DMS53 (cell line): ENCODE data around the gene JPT2.
A peak's percentile ranks its signal among the peaks of the same experiment; 100 is the strongest.

ENCODE experiments used
- DNase-seq: peaks from one replicate; lab custom pipeline; 2025; lab: John Stamatoyannopoulos, UW

The JPT2 gene

DNA sequence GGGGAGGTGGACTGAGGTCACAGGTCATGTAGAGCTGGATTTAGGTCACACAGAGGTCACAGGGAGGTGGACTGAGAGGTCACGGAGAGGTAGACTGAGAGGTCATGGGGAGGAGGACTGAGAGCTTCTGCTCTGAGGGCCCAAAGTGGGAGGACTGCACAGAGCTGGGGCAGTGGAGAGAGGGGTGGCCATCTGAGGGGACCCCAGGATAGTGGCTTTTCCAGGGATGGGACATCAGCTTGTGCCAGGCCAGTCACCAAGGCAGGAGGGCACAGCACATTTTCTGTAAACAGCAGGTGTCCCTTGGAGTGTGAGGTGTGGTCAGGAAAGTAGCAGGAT is 26.1 kb upstream of the JPT2 start:
- DNase-seq, result no peak

DNA sequence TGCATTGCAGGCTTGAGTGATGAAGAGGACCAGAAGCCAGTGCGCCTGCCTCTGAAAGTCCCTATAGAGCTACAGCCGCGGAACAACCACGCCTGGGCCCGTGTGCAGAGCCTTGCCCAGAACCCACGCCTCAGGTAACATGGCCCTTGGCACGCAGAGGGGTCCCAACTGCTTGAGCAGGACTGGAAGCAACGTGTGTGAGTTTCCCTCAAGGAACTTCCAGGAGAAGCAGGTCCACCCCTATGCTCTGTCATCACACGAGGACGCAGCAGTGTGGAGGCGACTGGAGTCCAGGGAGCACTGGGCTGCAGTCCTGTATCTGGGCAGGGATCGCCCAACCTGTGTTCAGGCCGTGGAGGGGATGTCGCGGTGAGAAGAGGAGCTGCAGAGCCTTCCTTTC is 25.1 kb upstream of the JPT2 start:
- no peak for DNase-seq

DNA sequence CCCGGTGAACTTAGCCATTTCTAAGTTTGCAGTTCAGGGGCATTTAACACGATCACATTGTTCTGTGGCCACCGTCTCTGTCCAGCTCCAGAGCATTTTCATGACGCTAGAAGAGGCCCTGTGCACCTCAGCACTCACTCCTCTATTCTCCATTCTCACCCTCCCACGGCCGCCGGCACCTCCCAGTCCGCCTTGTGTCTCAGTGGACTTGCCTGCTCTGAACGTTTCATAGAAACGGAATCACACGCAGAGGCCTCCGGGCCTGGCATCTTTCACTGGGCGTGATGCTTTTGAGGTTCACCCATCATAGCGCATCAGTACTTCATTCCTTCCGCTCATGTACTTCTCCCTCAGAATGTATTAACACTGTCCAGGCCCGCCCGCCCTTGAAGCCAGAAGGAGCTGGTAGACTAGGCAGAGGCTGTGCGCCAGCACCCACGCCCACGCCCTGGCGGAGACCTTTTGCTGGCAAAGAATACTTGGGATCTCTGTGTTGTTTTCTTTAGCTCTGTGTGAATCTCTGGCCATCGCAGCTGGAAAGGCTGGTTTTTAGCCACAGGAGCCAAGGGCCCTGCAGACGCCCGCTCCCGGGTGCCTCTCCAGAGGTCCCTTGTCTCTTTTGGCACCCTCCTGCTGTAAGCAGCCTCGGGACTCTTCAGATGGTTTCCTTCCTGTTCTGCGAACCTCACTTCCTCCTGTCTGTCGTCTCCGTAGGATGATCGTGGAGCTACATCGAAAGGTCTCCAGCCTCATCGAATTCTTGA is 23.4 kb upstream of the JPT2 start:
- no peak for DNase-seq

DNA sequence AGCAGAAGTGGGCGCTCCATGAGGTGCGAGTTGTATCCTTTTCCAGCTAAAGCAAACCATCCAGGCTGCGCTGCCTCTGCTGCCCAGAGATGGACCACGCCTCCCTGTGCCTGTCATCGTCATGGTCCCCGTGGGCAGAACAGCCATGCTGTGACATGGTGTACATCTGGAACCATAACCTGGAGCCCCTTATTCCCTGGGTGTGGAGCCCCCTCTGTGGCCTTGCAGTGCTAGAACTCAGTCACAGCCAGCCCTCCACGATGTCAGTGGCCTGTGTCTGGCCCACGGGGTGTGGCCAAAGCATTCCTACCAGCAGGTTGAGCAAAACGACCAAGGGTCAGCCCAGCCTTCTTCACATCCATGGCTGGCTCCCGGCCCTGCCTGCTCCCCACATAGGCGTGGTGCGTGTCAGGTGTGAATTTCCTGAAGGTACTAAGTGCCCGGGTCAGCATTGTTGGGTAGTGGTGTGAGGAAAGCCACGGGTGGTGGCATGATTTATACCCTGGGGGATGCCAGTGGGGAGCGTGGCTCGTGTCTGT is 22.7 kb upstream of the JPT2 start:
- DNase-seq, result no peak

DNA sequence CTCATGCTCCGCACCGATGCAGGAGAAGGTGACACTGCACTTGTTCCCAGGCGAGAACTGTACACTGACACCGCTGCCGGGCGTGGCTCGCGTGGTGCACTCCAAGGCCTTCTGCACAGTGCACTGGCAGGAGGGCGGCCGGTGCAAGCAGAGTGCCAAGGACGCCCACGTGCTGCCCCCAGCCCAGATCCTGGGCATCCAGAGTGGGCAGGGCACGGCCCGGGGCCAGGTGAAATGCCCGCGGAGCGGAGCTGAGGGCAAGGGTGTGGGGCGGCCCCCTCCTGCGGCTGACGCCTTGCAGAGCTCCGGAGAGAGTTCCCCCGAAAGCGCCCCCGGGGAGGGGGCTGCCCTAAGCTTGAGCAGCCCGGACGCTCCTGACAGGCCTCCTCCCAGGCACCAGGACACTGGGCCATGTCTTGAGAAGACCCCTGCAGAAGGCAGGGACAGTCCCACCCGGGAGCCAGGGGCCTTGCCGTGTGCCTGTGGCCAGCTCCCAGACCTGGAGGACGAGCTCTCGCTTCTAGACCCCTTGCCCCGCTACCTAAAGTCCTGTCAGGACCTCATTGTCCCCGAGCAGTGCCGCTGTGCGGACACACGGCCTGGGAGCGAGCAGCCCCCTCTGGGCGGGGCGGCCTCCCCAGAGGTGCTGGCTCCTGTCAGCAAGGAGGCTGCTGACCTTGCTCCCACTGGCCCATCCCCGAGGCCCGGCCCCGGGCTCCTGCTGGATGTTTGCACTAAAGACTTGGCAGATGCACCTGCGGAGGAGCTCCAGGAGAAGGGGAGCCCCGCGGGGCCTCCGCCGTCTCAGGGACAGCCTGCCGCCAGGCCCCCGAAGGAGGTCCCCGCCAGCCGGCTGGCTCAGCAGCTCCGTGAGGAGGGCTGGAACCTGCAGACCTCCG is 21.9 kb upstream of the JPT2 start:
- DNase-seq, result no peak

DNA sequence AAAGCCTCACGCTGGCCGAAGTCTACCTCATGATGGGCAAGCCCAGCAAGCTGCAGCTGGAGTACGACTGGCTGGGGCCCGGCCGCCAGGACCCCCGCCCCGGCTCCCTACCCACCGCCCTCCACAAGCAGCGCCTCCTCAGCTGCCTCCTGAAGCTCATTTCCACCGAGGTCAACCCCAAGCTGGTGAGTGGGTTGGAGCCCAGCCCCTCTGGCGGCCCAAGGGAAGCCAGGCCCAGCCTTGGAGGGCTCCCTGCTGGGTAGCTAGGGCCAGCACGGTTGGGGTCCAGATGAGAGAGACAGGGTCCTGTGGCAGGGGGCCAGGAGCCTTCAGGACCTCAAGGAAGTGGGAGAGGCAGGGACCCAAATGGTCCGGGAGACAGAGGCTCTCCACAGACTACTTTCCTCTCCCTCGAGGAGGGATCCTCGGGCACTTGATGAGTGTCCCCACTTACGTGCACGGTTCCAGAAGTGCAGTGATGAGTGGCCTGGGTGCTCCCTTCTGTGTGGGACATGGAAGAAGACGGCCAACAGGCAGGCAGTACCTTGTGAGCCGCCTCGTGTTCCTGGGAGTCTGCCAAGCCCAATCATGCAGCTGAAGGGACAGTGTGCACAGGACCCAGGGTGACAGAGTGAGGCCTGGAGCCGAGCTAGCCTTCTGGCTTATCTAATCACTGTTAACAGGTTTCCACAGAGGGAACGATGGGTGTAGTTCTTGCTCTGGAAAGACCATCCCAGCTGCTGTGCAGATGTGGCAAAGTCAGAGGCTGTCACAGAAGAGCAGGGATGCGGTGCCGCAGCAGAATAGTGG is 21.1 kb upstream of the JPT2 start:
- no peak for DNase-seq

DNA sequence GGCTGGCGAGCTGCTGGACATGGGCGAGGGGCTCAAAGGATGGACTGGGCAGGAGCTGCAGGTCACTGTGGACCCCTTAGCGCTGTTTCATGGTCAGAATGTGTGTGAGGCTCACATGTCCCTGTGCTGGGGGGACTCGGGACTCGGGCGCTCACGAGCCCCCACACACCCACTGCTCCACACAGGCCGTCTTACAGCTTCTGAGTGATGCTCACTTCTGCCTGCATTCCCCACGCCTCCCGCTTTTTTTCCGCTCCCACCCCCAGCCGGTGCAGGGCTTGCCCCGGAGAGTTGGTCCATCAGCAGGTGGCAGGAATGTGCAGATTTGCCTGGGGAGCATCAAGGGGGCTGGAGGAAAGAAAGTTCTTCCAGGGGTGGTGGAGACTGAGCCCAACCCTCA is 20.2 kb upstream of the JPT2 start:
- no peak for DNase-seq

DNA sequence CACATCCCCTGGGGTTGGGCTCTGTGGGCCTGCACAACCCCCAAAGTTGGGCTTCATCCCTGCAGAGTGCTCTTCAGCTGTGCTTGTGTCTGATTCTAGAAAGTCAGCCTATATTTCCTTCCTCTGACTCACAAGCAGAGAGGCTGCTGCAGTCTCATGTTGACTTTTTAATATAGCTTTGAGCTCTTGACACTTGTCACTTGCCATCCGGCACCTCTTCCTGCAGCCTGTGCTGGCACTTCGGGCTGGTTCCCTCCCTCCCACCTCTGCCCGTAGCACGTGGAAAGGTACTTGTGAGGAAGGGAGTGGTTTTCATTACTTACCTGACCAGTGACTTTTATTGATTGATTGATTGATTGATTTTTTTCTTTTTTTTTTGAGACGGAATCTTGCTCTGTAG is 19.0 kb upstream of the JPT2 start:
- peak; percentile 19 for DNase-seq

DNA sequence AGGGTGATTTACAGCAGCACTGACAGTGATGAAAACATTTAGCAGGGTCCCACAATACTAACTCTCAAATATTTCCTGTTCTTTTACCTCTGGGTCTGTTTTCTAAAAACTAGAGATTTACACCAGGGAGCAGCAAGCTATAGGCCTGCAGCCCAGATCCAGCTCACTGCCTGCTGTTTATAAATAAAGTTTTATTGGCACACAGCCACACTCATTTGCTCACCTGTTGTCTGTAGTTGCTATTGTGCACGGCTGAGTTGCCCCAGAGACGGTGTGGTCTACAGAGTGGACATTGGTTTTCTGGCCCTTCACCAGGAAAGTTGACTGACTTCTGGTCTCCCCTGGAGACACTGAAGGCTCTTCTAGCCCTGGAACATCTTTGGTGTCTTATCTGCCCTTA is 16.3 kb upstream of the JPT2 start:
- DNase-seq, result no peak

DNA sequence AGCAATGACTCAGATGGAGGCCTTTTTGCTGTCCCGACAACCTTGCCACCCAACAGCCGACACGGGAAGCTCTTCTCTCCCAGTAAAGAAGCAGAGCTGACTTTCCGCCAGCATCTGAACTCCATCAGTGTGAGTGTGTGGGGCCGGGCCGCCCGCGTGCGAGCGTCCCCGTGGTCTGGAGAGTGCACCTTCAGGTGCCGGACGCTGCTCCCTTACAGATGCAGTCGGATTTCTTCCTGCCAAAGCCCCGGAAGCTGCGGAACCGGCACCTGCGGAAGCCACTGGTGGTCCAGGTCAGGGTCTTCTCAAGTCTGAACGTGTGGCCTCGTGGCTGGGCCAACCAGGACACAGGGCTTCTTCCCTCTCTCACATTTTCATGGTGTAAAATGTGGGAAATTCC is 15.5 kb upstream of the JPT2 start:
- no peak for DNase-seq

DNA sequence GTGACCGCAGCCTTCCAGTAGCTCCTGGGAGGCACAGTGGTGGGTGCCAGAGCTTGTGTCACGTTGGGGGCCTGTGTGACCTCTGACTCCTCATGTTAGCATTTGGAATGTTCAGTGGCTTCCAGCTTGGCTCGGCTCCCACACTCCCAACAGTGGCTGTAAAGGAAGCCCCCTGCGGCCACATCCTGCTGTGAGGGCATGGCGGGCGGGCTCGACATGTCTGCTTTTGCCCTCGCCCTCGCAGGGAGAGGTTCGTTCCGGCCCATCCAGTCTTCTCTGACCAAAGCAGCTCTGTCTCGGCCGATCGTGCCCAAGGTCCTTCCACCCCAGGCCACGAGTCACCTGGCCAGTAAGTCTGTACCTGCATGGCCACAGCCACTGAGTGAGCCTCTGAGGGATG is 12.2 kb upstream of the JPT2 start:
- DNase-seq, result no peak

DNA sequence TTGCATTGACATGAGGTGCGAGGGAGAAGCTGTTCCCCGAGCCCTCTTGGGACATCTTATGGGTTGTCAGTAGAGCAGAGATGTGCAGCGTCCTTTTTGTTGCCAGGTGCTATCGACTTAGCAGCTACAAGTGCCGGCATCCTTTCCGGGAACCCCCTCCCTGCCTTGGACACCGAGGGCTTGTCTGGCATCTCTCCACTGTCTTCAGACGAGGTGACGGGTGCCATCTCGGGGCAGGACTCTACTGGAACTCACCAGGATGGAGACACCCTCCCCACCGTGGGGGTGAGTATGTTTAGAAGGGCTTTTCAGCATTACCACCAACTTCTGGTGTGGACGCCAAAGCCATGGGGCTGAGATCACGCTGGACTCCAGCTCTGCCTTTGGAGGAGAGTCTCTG is 11.8 kb upstream of the JPT2 start:
- DNase-seq, result no peak

DNA sequence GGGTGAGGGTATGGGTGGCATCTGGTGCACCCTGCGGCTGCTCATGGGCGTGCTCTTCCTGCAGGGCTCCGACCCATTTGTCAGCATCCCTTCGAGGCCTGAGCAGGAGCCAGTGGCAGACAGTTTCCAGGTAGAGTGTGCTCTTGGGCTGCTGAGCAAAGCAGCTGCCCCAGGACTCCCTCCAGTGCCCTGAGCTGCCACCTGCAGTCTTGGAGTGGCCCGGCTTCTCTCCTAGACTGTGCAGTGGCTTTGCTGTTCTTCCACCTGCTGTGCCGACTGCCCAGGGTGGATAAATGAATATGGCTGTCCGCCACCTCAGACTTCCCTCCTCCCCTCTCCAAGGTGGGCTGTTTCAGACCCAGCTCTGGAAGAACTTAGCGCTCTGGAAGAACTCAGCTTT is 10.8 kb upstream of the JPT2 start:
- no peak for DNase-seq

DNA sequence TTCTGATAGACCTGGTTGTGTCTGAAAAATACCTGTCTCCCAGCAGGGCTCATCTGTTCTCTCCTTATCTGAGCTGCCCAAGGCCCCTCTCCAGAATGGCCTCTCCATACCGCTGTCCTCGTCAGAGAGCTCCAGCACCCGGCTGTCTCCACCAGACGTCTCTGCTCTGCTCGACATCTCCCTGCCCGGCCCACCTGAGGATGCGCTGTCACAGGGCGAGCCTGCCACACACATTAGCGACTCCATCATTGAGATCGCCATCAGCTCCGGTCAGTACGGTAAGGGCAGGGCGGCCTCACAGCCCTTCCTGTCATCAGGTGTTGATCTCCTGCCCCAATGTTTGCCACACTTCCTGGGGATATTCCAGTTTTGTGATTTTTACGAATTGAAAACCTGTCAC is 10.2 kb upstream of the JPT2 start:
- no peak for DNase-seq

DNA sequence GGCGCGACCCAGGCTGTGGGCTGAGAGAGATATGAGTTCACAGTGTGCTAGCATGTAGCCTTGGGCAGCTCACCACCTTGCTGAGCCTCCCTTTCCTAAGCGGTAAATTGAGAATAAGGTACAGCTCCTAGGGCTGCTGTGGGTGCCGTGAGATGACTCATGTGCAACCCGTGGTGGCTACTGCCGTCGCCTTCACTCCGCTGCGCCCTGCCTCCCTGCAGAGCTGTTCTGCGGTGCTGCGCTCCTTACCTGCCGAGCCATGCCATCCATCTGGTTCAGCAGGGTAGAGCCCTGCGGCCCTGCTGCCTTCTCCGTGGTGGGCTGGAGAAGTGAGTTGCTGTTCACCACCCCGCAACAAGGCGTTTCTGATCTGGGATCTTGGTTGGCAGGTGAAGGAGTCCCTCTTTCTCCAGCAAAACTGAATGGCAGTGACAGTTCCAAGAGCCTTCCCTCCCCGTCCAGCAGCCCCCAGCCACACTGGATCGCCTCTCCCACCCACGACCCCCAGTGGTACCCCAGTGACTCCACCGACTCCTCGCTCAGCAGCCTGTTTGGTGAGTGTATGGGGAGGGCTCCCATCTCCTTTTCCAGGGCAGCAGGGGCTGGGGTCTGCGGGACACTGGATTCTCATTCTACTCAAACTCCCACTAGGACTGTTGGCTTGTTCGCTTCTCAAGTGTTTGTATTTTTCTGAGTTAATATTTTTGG is 9.3 kb upstream of the JPT2 start:
- no peak for DNase-seq

DNA sequence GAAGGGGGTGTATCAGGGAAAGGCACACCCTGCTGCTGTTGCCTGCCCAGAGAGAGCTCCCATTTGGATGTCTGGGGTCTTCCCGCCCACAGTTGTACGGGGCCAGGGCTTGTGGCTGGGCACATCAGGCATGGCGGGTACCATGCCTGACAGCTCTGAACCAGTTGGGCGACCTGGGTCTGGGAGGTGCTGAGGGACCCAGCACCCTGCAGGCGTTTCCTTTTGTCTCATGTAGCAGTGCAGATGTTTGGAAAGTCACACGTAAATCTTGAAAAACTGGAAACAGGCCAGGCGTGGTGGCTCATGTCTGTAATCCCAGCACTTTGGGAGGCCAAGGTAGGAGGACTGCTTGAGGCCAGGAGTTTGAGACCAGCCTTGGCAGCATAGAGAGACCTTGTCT is 8.4 kb upstream of the JPT2 start:
- DNase-seq, result no peak

DNA sequence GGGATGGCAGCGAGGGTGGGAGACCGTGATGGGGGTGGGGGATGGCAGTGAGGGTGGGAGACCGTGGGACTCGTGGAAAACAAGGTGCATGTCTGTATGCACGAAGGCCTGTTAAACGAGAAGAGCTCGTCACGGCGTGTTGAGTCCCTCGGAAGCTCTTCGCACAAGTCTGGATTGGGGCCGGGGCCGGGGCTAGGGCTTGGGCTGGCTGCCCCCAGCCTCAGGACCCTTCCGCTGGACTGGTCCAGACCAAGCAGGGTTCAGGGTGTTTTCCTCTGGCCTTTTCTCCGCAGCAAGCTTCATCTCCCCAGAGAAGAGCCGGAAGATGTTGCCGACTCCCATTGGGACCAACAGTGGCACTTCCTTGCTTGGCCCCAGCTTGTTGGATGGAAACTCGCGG is 7.7 kb upstream of the JPT2 start:
- DNase-seq, result no peak

DNA sequence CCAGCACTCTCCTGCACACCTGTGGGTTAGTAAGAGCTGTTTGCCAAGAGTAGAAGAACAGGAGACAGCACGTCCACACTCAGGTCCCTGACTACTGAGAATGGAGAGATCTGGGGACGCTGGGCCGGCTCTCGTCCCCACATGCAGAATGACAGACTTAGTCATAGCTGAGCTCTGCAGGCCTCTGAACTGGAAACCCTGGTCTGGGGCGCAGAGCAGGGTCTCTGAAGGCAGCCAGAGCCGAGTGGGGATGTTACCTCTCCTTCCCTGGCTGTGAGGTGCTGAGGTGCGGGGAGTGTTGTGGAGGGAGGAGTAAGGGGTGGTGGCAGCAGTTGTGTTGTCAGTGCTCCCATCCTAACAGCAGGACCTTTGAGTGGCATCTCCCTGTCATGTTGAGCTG is 7.2 kb upstream of the JPT2 start:
- no peak for DNase-seq

DNA sequence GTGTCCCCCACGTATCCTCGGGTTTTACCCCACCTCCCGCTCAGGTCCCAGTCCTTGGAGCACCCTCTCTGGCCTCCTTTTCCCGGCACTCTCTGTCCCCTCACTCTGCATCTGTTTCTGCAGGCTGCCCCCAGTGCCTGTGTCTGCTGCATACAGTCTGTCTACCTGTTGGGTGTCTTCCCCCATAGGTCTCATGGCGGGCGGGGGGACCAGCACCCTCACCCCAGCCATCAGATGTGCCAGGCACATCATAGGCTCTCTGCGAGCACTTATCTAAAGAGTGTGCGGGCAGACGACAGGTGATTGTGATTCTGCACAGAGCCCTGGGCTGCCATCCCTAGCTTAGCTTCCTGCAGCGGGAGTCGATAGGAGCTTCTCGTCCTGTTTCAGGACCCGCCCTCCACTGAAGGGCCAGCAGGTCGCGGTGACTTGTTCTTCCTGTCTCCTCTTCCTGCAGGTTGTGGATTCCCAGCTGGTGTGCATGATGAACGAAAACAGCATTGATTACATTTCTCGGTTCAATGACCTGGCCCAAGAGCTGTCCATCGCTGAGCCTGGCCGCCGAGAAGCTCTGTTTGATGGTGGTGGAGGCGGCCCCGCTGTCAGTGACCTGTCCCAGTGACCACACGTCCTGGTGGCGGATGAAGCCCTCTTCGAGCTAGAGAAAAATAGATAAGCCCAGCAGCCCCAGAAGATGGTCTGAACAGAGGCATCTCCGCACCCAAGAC is 4.5 kb upstream of the JPT2 start:
- no peak for DNase-seq

DNA sequence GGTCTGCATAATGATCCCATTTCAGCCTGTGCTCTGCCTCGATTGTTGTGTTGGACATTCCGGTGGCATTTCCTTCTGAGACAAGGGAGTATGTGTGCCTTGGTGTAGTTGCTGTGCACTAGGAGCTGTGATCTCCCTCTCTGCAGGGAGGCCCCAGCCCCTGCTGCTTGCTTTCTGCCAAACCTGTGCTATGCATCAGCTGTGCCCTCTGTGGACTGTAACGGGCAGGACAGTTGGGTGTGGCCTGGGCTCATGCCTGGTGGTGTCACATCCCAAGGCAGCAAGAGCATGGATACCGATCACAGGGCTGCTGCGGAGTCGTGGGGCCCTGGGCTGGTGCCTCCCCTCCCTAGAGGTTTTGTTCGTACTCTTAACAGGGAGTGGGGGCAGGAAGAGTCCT is 3.8 kb upstream of the JPT2 start:
- no peak for DNase-seq
